Epidermal melanocyte (primary cell): Measurements from ENCODE around the gene C1orf174.

Experiments used
- DNase-seq: peaks from one replicate; pipeline ENCODE4 v3.0.0; 2011; ENCODE audit warnings: low spot score; ENCODE audit not compliant: insufficient read length

Gene C1orf174

DNA sequence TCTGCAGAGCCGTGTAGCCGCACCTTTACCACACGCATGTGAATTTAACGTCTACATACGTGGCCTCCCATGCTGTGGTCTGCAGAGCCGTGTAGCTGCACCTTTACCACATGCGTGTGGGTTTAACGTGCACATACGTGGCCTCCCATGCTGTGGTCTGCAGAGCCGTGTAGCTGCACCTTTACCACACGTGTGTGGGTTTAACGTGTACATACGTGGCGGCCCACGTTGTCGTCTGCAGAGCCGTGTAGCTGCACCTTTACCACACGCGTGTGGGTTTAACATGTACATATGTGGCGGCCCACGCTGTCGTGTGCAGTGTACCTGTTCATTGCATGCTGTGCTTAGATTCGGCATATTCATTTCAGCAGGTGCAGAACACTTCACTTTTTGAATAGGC is 25.3 kb downstream of the C1orf174 start:
- no peak for DNase-seq

GRCh38 chr1:3872546-3872945 is 27.5 kb downstream of the C1orf174 start:
- no peak for DNase-seq

DNA sequence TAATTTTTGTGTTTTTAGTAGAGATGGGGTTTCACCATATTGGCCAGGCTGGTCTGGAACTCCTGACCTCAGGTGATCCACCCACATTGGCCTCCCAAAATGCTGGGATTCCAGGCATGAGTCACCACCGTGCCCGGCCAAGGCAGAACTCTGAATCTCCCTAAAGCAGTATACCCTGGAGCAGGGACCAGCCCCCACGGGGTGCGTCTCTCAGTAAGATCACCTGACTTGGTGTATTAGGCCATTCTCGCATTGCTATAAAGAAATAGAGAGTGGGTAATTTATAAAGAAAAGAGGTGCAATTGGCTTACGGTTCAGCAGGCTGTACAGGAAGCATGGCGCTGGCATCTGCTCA is 28.6 kb downstream of the C1orf174 start:
- DNase-seq, result no peak

DNA sequence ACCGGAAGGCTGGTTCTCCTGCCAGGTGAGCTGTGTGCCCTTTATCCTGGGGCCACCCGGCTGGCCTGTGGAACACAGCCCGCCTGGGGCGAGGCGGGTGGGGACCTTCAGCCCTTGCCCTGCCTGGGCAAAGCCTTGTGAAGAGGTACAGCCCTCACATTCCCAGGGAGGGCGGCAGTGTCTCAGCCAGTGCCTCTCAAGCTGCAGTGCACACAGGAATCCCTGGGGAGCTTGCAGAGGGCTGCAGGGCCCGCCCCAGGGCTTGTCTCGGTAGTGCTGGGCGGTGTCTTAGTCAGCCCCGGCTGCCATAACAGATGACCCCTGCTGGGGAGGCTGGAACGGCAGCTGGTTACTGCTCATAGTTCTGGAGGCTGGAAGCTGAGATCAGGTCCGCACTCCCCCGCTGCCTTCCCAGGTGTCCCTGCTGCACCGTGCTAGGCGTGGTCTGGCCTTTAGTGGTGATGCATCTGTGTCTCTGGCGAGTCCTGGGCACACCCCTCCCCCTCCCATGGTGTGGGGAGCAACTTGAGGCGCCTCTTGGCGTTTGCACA is 30.2 kb downstream of the C1orf174 start:
- no peak for DNase-seq

GRCh38 chr1:3868464-3869006 is 31.5 kb downstream of the C1orf174 start:
- DNase-seq, result no peak

DNA sequence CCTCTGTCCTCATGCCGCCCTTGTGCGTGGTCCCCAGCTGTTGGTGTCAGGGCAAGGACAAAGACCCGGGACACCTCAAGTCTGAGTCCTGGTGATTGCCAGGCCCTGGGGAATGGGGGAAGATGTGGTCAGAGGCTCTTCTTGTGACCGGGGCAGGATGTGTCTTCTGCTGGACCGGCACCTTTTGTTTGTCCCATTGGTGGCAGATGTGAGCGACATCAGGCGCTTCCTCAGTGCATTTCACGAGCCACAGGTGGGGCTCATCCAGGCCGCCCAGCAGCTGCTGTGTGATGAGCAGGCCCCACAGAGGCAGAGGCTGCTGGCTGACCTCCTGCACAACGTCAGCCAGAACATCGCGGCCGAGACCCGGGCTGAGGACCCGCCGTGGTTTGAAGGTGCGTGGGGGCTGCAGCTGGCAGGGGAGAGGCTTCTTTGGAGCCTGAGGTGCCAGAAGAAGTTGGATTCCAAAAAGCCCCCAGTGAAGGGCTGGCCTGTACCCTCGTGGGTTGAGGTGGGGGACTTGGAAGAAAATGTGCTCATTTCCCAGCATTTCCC is 34.4 kb downstream of the C1orf174 start:
- no peak for DNase-seq

- DNase-seq, result no peak
These were observed 35.2 kb downstream of the C1orf174 start for GRCh38 chr1:3864884-3865283.

- peak; percentile 76 for DNase-seq
These were observed 36.7 kb downstream of the C1orf174 start for GRCh38 chr1:3863231-3863935.

- DNase-seq, result no peak
These were observed 41.7 kb downstream of the C1orf174 start for GRCh38 chr1:3858231-3858981.

DNA sequence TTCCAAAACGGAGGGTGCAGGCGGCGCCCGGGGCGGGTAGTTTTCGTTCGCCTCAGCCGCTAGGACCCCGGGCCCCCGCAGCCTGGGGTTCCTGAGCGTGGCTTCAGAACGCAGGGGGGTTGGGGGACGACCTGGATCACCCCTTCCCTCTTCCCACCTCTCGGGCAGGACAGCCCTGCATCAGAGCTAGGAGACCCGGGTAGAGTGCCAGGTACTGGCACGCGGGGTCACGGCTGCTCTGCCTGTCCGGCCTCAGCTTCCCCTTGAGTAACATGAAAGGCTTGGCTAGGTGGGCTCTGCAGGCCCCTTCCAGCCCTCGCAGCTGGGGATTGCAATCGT is 42.3 kb downstream of the C1orf174 start:
- no peak for DNase-seq

- DNase-seq, result peak; percentile 96
These were observed 42.9 kb downstream of the C1orf174 start, which contains the start of the genes CEP104 and DFFB for GRCh38 chr1:3856923-3857790. CEP104 (minus strand) TSS chr1:3857211; CDS start chr1:3852407, 4,804 bp downstream. DFFB (plus strand) TSS chr1:3857476; CDS start chr1:3857604, 128 bp downstream.

DNA sequence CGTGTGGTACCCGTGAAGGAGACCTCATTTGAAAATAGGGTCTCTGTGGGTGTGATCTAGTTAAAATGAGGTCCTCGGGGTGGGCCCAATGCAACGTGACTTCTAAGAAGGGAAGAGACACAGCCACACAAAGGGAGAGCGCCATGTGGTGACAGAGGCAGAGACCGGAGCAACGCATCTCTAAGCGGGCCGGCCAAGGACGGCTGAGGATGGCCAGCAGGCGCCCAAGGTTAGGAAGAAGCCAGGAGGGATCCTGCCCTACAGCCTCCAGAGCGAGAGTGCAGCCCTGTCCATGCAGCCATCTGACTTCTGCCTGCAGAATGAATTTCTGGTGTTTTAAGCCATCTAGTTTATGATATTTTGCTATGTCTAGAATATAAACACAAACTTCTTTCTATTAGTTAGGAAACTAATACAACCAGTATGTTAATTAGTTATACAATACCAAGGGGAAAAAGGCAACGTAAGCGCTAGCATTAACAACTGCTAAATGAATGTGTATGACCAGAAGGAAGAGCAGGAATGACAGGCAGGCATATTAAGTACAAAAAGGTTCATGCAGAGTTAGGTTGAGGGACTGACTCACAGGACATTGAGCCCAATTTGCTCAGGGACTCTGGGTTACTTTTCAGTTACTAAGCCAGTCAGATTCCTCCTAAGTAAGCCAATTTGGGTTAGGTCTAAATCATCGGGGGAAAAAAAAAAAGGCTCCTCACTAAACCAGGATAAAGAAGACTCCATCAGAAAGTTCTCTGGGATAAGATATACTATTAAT is 47.2 kb downstream of the C1orf174 start:
- DNase-seq, result no peak

DNA sequence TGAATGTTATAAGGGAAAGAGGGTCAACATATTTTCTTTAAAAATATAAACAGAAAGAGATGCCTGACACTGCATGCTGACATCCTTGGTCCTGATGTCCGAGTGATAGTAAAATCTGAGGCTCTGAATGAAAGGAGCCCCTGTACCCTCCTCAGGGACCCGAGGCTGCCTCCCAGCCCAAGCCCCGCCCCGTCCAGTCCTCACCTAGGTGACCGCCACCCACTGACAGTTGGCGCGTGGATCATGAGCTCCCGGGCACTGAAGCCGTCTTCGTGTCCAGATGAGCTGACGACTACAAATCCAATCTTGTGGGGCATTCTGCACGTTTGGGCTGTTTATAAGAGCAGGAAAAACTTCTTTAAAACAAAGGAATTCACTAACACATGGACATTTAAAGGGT is 48.0 kb downstream of the C1orf174 start:
- DNase-seq, result no peak

DNA sequence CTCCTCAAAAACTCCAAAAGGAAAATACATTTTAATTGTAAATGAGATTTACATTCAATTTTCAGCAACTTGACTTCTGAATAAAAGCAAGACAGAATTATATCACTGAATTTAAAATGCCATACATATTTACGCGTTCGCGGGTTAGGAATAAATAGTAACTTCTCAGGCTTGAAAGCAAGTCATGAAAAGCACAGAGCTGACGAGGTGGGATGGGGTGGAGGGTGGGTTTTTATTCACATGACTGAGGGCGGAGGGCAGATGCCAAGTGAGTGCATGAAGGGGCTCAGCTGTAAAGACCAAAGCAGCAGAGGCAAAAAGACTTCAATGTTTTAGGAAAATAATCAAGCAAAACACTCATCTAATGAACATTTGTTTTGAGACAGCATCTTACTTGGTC is 48.8 kb downstream of the C1orf174 start:
- no peak for DNase-seq

- DNase-seq, result no peak
These were observed 49.2 kb downstream of the C1orf174 start for GRCh38 chr1:3850857-3851256.

DNA sequence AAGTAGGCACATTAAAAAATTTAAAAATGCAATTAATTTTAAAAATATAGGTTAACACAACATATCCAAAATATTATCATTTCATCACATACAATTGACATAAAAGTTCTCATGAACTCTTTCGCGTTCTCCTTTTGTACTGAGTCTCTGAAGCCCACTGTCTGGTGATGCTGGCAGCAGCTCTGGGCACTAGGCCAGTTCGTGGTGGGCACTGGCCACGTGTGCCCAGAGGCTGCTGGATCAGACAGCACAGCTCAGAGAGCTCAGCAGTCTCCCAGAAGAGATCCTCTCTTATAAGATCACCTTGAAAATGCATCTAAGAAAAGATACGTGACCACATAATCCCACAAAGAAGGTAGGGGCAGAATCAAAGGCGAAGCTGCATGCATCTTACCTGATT is 53.0 kb downstream of the C1orf174 start:
- peak; percentile 50 for DNase-seq

GRCh38 chr1:3846541-3846940 is 53.5 kb downstream of the C1orf174 start:
- no peak for DNase-seq

DNA sequence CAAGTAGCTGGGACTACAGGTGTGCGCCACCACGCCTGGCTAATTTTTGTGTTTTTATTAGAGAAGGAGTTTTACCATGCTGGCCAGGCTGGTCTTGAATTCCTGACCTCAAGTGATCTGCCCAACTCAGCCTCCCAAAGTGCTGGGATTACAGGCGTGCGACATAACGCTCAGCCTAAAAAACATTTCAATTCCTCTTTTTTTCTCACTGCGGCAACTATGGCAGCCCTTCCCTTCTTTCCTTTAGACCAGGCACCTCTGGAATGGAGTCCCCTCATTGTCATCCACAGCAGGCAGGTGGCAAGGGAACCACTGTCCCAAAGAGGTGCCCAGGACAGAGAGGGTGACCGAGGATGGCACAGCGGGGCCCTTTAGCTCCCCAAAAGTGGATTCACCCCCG is 57.2 kb downstream of the C1orf174 start:
- DNase-seq, result no peak

DNA sequence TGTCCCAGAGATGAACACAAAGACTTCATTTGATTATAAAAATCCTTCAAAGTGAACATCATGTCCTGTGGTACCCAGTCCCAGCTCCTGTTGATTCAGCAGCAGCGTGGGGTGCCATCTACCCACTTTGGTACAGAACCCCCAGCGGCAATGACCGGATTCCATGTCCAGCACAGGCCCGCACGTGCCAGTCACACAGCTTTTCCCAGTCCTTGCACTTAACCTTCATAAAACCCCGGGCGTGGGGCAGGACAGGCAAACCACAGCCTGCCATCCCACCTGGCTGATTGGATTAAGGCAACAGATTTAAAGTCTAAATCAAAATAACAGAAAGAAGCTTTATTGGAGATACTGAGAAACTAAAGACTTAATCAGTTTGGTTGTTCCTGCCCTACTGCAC is 58.6 kb downstream of the C1orf174 start:
- DNase-seq, result no peak
